Osteoblast (primary cell): ENCODE data around the gene MATN1. TPM values are rescaled to one million over a fixed set of nuclear protein-coding genes. Genes with fewer than 3 reads are reported as not detected.

ENCODE experiments used
- DNase-seq: peaks from one replicate; pipeline ENCODE4 v3.0.0; 2011; ENCODE audit warnings: low spot score, mixed read lengths; ENCODE audit not compliant: insufficient read length; ENCODE audit errors: missing footprints
- H2AFZ ChIP-seq: 2 replicates; pipeline ENCODE4 v1.6.0; 2011; ENCODE audit warnings: mild to moderate bottlenecking, low read length
- H3K27ac ChIP-seq: 2 replicates; pipeline ENCODE4 v1.5.1; 2011; ENCODE audit warnings: mild to moderate bottlenecking, low read depth, low read length, moderate library complexity
- H3K27me3 ChIP-seq: 2 replicates; pipeline ENCODE4 v1.6.0; 2012; ENCODE audit warnings: mild to moderate bottlenecking, control low read depth, inconsistent platforms, low read length, moderate library complexity; ENCODE audit not compliant: insufficient read depth
- H3K36me3 ChIP-seq: 2 replicates; pipeline ENCODE4 v1.5.1; 2011; ENCODE audit warnings: mild to moderate bottlenecking, low read length, control low read depth, moderate library complexity; ENCODE audit not compliant: insufficient read depth
- H3K4me1 ChIP-seq: 2 replicates; pipeline ENCODE4 v1.5.1; 2011; ENCODE audit warnings: mild to moderate bottlenecking, low read length, control low read depth, moderate library complexity; ENCODE audit not compliant: insufficient read depth
- H3K4me2 ChIP-seq: 2 replicates; pipeline ENCODE4 v1.6.0; 2011; ENCODE audit warnings: mild to moderate bottlenecking, low read length; ENCODE audit not compliant: insufficient read depth
- H3K4me3 ChIP-seq: fragments of 200-600 bp; sonication (generic); 3 replicates; pipeline ENCODE4 v1.5.1; 2012; ENCODE audit warnings: mild to moderate bottlenecking, low read length, inconsistent platforms; ENCODE audit not compliant: insufficient read depth
- H3K79me2 ChIP-seq: 2 replicates; pipeline ENCODE4 v1.6.0; 2012; ENCODE audit warnings: mild to moderate bottlenecking, low read length, control low read depth, inconsistent platforms; ENCODE audit not compliant: insufficient read depth
- H3K9me3 ChIP-seq: 2 replicates; pipeline ENCODE4 v1.5.1; 2011; ENCODE audit warnings: low read depth, low read length, control low read depth
- H4K20me1 ChIP-seq: 2 replicates; pipeline ENCODE4 v1.6.0; 2012; ENCODE audit warnings: mild to moderate bottlenecking, low read length, control low read depth; ENCODE audit not compliant: insufficient read depth
- total RNA-seq: library from RNA; depleted of rRNA; stranded (reverse); fragments of >200 nt; gene quantifications from 2 replicates; pipeline ENCODE4 v1.2.3, GENCODE V29; 2012
- TF ChIP-seq, protein P1 (sequence below): IDR thresholded peaks from 2 replicates; pipeline ENCODE4 v1.5.1; 2011; ENCODE audit warnings: mild to moderate bottlenecking, low read depth, low read length, moderate library complexity; ENCODE audit errors: extremely low read depth

MATN1 gene
- total RNA-seq, 1 donor = not detected

- Histone ChIP-seq H3K36me3 (no peaks in the 10 kb centered on the region), H3K27ac (no peak overlapping the region), H3K4me3 (no peak overlapping the region), H3K27me3 (peaks cover 24% of the 10 kb centered on the region), H3K4me2 (no peak overlapping the region), H3K79me2 (no peaks in the 10 kb centered on the region), H4K20me1 (no peaks in the 10 kb centered on the region), H3K4me1 (no peaks in the 10 kb centered on the region), H3K9me3 (no peaks in the 10 kb centered on the region), H2AFZ (no peak overlapping the region)
- DNase-seq = no peak
- TF ChIP-seq, protein P1, sequence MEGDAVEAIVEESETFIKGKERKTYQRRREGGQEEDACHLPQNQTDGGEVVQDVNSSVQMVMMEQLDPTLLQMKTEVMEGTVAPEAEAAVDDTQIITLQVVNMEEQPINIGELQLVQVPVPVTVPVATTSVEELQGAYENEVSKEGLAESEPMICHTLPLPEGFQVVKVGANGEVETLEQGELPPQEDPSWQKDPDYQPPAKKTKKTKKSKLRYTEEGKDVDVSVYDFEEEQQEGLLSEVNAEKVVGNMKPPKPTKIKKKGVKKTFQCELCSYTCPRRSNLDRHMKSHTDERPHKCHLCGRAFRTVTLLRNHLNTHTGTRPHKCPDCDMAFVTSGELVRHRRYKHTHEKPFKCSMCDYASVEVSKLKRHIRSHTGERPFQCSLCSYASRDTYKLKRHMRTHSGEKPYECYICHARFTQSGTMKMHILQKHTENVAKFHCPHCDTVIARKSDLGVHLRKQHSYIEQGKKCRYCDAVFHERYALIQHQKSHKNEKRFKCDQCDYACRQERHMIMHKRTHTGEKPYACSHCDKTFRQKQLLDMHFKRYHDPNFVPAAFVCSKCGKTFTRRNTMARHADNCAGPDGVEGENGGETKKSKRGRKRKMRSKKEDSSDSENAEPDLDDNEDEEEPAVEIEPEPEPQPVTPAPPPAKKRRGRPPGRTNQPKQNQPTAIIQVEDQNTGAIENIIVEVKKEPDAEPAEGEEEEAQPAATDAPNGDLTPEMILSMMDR = no peak
Measured at GRCh38 chr1:30708361-30708728, 15.0 kb downstream of the MATN1 start.

DNA sequence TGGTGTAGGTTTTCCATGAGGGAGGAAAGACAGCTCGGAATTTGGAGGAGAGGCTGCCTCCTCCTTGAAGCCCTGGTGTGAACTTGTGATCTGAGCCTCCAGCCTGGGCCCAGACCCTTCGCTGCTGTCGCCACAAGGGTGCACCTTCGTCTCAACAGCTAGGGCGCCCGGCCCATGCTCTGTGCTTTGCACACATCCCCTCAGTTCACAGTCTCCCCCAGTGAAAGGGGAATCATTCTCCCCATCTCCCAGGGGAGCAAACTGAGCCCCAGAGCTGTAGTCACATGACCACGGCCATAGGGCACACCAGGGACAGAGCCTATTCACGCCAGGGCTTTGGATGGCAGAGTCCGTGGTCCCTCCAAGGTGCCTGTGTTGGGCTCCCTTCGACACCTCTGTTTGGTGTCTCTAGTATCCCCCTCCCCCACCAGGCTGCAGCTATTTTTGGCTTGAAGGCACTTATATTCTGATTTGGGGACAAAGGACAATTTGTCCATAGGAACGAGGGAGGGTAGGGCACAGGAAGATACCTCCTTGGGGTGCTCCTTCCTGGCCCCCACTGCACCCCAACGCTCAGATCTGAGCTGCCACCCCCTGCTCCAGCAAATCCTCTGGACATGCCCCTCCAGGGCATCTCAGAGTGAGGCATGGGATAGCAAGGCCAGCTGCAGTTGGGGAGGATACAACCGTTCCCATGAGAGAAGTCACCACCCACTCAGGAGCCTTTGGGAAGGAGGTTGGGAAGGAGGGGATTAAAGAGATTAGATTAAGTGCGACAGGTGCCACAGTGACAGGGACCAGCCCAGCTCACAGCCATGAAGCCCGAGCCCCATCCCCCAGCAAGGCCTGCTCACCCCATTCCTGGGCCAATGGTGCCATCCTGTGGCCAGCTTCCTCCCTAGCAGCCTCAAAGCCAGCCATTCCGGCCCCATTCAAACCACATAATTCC, 15.7 kb downstream of the MATN1 start:
- Histone ChIP-seq H3K4me2 (no peak overlapping the region), H3K4me3 (no peak overlapping the region), H3K9me3 (no peaks in the 10 kb centered on the region), H3K36me3 (no peaks in the 10 kb centered on the region), H3K4me1 (no peaks in the 10 kb centered on the region), H4K20me1 (no peaks in the 10 kb centered on the region), H3K79me2 (no peaks in the 10 kb centered on the region), H3K27ac (no peak overlapping the region), H2AFZ (no peak overlapping the region), H3K27me3 (peaks cover 22% of the 10 kb centered on the region)
- DNase-seq = peak; percentile 93
- TF ChIP-seq, protein P1 = peak; percentile 93

GRCh38 chr1:30706528-30706927, 16.9 kb downstream of the MATN1 start:
- H3K4me2 ChIP-seq = no peak overlapping the region
- H2AFZ ChIP-seq = no peak overlapping the region
- TF ChIP-seq, protein P1 = no peak
- no peaks in the 10 kb centered on the region for H3K36me3 ChIP-seq
- no peaks in the 10 kb centered on the region for H3K9me3 ChIP-seq
- peaks cover 11% of the 10 kb centered on the region for H3K27me3 ChIP-seq
- H3K79me2 ChIP-seq = no peaks in the 10 kb centered on the region
- no peaks in the 10 kb centered on the region for H3K4me1 ChIP-seq
- no peak overlapping the region for H3K27ac ChIP-seq
- no peaks in the 10 kb centered on the region for H4K20me1 ChIP-seq
- H3K4me3 ChIP-seq = no peak overlapping the region
- DNase-seq = peak; percentile 93

GRCh38 chr1:30705698-30706097, 17.7 kb downstream of the MATN1 start:
- no peak for DNase-seq
- H2AFZ ChIP-seq = no peak overlapping the region
- no peak overlapping the region for H3K4me2 ChIP-seq
- no peaks in the 10 kb centered on the region for H4K20me1 ChIP-seq
- H3K4me3 ChIP-seq = no peak overlapping the region
- H3K36me3 ChIP-seq = no peaks in the 10 kb centered on the region
- H3K79me2 ChIP-seq = no peaks in the 10 kb centered on the region
- peaks cover 3% of the 10 kb centered on the region for H3K27me3 ChIP-seq
- H3K27ac ChIP-seq = no peak overlapping the region
- peaks cover 7% of the 10 kb centered on the region for H3K4me1 ChIP-seq
- H3K9me3 ChIP-seq = no peaks in the 10 kb centered on the region
- TF ChIP-seq, protein P1 = no peak
